Endothelial cell (in vitro differentiated cells): ENCODE measurements around the gene RASA3. TPM values are rescaled to one million over a fixed set of nuclear protein-coding genes. Genes with fewer than 3 reads are reported as not detected.
A peak's percentile ranks its signal among the peaks of the same experiment; 100 is the strongest.
"Not testable (repeated sequence)": the region's sequence is repeated elsewhere in the genome, so short reads cannot be mapped to it uniquely, and the experiment has no call there.

ENCODE experiments used
- DNase-seq: peaks from one replicate; pipeline ENCODE4 v3.0.0; 2021; ENCODE audit warnings: low spot score
- H3K27ac Mint-ChIP-seq: one replicate; pipeline ENCODE4 v1.8.0; 2021; ENCODE audit warnings: mixed read lengths, inconsistent platforms; ENCODE audit not compliant: unreplicated experiment
- H3K27me3 Mint-ChIP-seq: one replicate; pipeline ENCODE4 v1.8.0; 2021; ENCODE audit warnings: mild to moderate bottlenecking, moderate library complexity, mixed read lengths, inconsistent platforms; ENCODE audit not compliant: unreplicated experiment
- H3K36me3 Mint-ChIP-seq: one replicate; pipeline ENCODE4 v1.8.0; 2021; ENCODE audit warnings: mild to moderate bottlenecking, low read depth, mixed read lengths, inconsistent platforms; ENCODE audit not compliant: unreplicated experiment
- H3K4me1 Mint-ChIP-seq: one replicate; pipeline ENCODE4 v1.8.0; 2021; ENCODE audit warnings: mild to moderate bottlenecking, mixed read lengths, inconsistent platforms; ENCODE audit not compliant: unreplicated experiment
- H3K4me3 Mint-ChIP-seq: one replicate; pipeline ENCODE4 v1.8.0; 2021; ENCODE audit warnings: mild to moderate bottlenecking, mixed read lengths, inconsistent platforms; ENCODE audit not compliant: unreplicated experiment
- H3K9me3 Mint-ChIP-seq: one replicate; pipeline ENCODE4 v1.8.0; 2021; ENCODE audit warnings: mixed read lengths, inconsistent platforms; ENCODE audit not compliant: unreplicated experiment
- CTCF ChIP-seq: fragments of 200-600 bp; sonication (generic); IDR thresholded peaks from one replicate; pipeline ENCODE4 v1.5.0; 2021; ENCODE audit warnings: antibody characterized with exemption; ENCODE audit not compliant: unreplicated experiment
- total RNA-seq: library from RNA; stranded (reverse); fragmentation: NEBNext Ultra II Directional; extraction: Animal tissue kit (Norgen Biotek cat#: 25700); gene quantifications from one replicate; pipeline ENCODE4 v1.2.1, GENCODE V29; 2021; ENCODE audit not compliant: unreplicated experiment

The RASA3 gene
- total RNA-seq, 1 donor from 2014 or later = 34.0 TPM

- H3K27me3 Mint-ChIP-seq = peaks cover 2% of the 10 kb centered on the region
These were observed 17.6 kb upstream of the RASA3 start for GRCh38 chr13:114149774-114150740.

GRCh38 chr13:114148886-114149285 is 16.5 kb upstream of the RASA3 start:
- not testable (repeated sequence) for H3K4me3 Mint-ChIP-seq, DNase-seq, H3K36me3 Mint-ChIP-seq, H3K27ac Mint-ChIP-seq, H3K27me3 Mint-ChIP-seq, H3K9me3 Mint-ChIP-seq
- peaks cover 10% of the 10 kb centered on the region for H3K4me1 Mint-ChIP-seq

More at GRCh38 chr13:114149774-114150740, 17.6 kb upstream of the RASA3 start:
- Mint-ChIP-seq H3K36me3 (no peaks in the 10 kb centered on the region), H3K9me3 (no peaks in the 10 kb centered on the region), H3K4me1 (peaks cover 4% of the 10 kb centered on the region), H3K27ac (no peak overlapping the region), H3K4me3 (no peak overlapping the region)
- DNase-seq = no peak
- TF ChIP-seq CTCF = no peak

GRCh38 chr13:114148521-114148855 is 16.1 kb upstream of the RASA3 start:
- H3K4me1 Mint-ChIP-seq = peaks cover 10% of the 10 kb centered on the region
- no peak overlapping the region for H3K27ac Mint-ChIP-seq
- no peak overlapping the region for H3K4me3 Mint-ChIP-seq
- H3K36me3 Mint-ChIP-seq = no peaks in the 10 kb centered on the region
- no peaks in the 10 kb centered on the region for H3K9me3 Mint-ChIP-seq
- DNase-seq = no peak
- H3K27me3 Mint-ChIP-seq = peaks cover 1% of the 10 kb centered on the region
- TF ChIP-seq CTCF = no peak

GRCh38 chr13:114147803-114148520 is 15.5 kb upstream of the RASA3 start:
- H3K4me3 Mint-ChIP-seq = no peak overlapping the region
- H3K27ac Mint-ChIP-seq = no peak overlapping the region
- no peaks in the 10 kb centered on the region for H3K36me3 Mint-ChIP-seq
- no peaks in the 10 kb centered on the region for H3K9me3 Mint-ChIP-seq
- H3K4me1 Mint-ChIP-seq = peaks cover 10% of the 10 kb centered on the region
- H3K27me3 Mint-ChIP-seq = peaks cover 1% of the 10 kb centered on the region
- DNase-seq = no peak
- TF ChIP-seq CTCF = no peak

- Mint-ChIP-seq H3K36me3 (no peaks in the 10 kb centered on the region), H3K9me3 (no peaks in the 10 kb centered on the region), H3K27ac (peak overlapping the region; percentile 40), H3K4me3 (no peak overlapping the region), H3K27me3 (peaks cover 1% of the 10 kb centered on the region), H3K4me1 (peaks cover 10% of the 10 kb centered on the region)
- DNase-seq = peak; percentile 53
- no peak for TF ChIP-seq CTCF
These were observed 14.2 kb upstream of the RASA3 start for GRCh38 chr13:114146629-114147028.
